ENCODE results near the gene PKM.

The PKM gene

DNA sequence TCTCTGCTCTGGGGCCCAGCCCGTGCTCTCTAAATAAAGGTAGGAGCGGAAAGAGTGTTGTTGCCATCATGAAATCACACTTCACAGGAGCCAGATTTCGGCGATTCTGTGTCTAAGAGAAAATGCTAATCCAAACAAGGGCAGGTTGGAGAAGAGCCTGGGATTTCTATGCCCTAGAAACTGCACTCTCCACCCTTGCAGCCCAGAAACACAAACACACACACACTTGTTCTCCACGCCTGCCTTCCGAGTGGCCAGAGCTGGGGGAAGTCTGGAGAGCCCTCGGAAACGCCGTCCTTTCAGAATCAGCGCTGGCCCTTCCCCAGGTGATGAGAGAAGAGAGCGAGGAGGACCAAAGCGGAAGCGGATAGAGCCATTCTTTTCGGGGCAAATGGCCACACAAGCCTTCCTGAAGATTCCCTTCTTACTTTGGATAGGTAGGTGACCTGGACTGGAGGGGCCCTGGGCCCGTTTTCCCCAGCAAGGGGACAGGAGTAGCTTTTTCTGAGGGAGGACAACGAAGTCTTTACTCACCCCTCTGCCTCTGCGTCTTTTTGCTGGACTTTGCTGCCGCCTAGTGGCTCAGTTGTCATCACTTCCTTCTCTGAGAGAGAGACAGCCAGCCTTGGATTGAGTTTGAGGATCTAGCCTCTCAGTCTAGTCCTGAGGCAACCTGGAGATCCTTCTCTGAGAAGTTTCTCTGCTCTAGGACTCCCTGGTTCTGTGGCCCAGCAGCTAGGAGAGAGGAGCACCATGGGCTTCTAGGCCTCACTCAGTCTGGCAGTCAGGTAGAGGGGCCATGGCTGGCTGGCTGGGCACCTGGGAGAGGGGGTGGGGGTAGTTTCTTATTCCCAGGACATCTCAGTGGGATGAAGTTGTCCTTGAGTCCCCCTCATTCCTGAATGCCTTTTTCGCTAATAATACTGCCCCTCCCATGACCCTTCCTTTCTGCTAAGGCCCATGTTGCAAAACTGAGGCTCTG is 75.1 kb downstream of the PKM start:
- peak; percentile 76 to 77 for DNase-seq (ENCODE audit: low read depth in 2 of 2)

DNA sequence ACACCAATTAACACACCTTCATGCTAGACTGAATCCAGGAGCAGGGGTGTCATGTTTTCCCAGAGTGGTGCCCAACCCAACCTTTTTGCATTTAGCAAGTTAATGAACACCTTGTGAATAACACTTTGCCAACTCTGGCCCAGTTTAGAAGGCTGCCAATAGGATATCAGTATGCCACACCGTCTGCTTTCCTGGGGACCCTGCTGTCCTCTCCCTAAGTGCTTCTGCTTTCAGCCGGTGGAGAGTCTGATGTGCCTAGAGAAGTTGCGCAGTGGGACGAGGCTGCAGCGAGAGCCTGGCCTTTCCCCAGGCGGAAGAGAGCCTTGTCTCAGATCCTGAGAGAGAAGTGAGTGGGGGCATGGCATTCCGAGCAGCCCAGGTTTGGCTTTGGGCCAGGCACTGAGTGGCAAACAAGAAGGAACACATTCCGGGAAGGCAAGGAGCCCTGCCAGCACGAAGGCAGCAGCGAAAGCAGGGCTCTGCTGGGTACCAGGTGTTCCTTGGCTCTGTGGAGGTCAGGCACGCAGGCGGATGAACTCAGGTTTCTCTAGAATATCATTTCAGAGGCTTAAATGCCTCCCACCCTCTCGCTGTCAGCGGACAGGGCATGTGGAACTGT is 75.9 kb downstream of the PKM start:
- no peak for DNase-seq (ENCODE audit: low read depth in 2 of 2)

DNA sequence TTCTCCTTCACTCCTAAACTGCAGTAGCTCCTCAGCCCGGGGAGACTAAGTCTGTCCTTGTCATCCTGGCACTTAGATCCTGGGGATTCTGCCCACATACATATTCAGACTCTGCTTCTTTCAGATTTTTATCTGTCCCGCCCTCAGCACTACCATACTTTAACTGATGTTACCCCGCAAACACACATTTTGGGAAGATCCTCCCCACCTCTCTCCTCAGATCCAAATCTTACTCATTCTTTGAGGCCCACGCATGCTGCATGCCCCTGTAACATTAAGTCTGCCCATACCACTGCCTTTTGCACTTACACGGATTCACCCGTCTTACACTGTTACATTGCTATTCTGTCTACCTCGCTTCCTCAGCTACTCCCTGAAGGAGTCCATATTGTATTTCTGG is 76.7 kb downstream of the PKM start:
- no peak for DNase-seq (ENCODE audit: low read depth in 2 of 2)

DNA sequence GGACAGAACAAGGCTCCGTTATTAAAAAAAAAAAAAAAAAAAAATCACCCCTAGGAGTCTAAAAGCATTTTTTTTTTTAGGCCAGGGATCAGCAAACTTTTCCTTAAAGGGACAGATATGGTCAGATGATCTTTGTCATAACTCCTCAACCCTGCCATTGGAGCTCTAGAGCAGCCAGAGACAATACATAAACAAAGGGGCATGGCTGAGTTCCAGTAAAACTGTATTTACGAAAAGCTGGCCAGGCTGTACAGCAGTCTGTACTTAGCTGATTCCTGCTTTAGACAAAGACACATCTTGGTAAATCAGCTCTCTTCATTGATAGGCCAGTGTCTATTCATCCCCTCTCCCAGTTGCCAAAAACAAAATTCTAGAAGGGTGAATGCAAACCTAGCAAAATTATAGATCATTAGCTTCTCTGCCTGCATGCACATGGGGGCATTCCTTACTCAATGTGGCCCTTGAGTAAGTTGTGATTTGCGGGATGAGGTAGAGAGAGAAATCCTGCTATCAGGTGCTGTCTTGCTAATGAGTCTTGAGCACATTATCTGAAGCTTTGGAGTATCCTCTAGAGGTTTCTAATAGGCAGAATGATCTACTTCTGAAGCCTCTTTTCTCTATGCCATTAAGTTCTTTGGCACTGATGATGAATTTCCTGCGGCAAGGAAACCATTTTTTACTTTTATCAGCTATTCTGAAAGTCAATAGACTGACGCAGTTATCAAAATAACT is 77.6 kb downstream of the PKM start:
- DNase-seq (ENCODE audit: low read depth in 2 of 2), result no peak

Measured in stimulated activated CD4-positive, alpha-beta T cell treated with anti-CD3 and anti-CD28 coated beads, Interleukin-1b, Interleukin-23, amount 100 ng/mL, for 4 hours (primary cell).